Mesendoderm (in vitro differentiated cells): ENCODE results near the gene R3HCC1L.
"Not testable (repeated sequence)": the region's sequence is repeated elsewhere in the genome, so short reads cannot be mapped to it uniquely, and the experiment has no call there.

Source experiments
- DNase-seq: peaks from one replicate; pipeline ENCODE4 v3.0.0; 2013
- H2AK5ac ChIP-seq: 2 replicates; pipeline ENCODE4 v1.6.1; 2013; ENCODE audit warnings: low read length, inconsistent platforms
- H2BK120ac ChIP-seq: 2 replicates; pipeline ENCODE4 v1.6.1; 2013; ENCODE audit warnings: low read depth, mild to moderate bottlenecking, low read length, moderate library complexity, mixed read lengths
- H2BK15ac ChIP-seq: replicated peaks from 2 replicates; pipeline ENCODE4 v1.6.1; 2013; ENCODE audit warnings: low read depth, mild to moderate bottlenecking, moderate library complexity
- H2BK5ac ChIP-seq: 2 replicates; pipeline ENCODE4 v1.6.1; 2013; ENCODE audit warnings: low read length, inconsistent platforms
- H3K18ac ChIP-seq: 2 replicates; pipeline ENCODE4 v1.6.1; 2013; ENCODE audit warnings: mild to moderate bottlenecking, low read length, mixed read lengths
- H3K23ac ChIP-seq: one replicate; pipeline ENCODE4 v1.6.1; 2013; ENCODE audit warnings: low read length
- H3K27ac ChIP-seq: 2 replicates; pipeline ENCODE4 v1.5.1; 2013; ENCODE audit warnings: low read depth, mild to moderate bottlenecking, inconsistent platforms, low read length, moderate library complexity
- H3K27me3 ChIP-seq: 2 replicates; pipeline ENCODE4 v1.6.1; 2013; ENCODE audit warnings: low read length, control low read depth, mild to moderate bottlenecking, inconsistent platforms; ENCODE audit not compliant: insufficient read depth, poor library complexity
- H3K36me3 ChIP-seq: 2 replicates; pipeline ENCODE4 v1.6.1; 2013; ENCODE audit warnings: low read length, inconsistent platforms; ENCODE audit not compliant: control insufficient read depth, insufficient read depth
- H3K4ac ChIP-seq: one replicate; pipeline ENCODE4 v1.6.1; 2013; ENCODE audit warnings: low read depth, mild to moderate bottlenecking, low read length, moderate library complexity
- H3K4me1 ChIP-seq: 2 replicates; pipeline ENCODE4 v1.6.1; 2013; ENCODE audit warnings: low read depth, low read length, inconsistent platforms; ENCODE audit not compliant: control insufficient read depth
- H3K4me2 ChIP-seq: 2 replicates; pipeline ENCODE4 v1.6.1; 2013; ENCODE audit warnings: low read length
- H3K4me3 ChIP-seq: 2 replicates; pipeline ENCODE4 v1.5.1; 2013; ENCODE audit warnings: mild to moderate bottlenecking, low read length
- H3K56ac ChIP-seq: one replicate; pipeline ENCODE4 v1.6.1; 2013; ENCODE audit warnings: low read length
- H3K79me1 ChIP-seq: 2 replicates; pipeline ENCODE4 v1.6.1; 2013; ENCODE audit warnings: low read length, inconsistent platforms
- H3K79me2 ChIP-seq: 2 replicates; pipeline ENCODE4 v1.6.1; 2013; ENCODE audit warnings: mild to moderate bottlenecking, low read length; ENCODE audit not compliant: control insufficient read depth, insufficient read depth
- H3K9ac ChIP-seq: 2 replicates; pipeline ENCODE4 v1.6.1; 2013; ENCODE audit warnings: low read length, inconsistent platforms
- H4K5ac ChIP-seq: one replicate; pipeline ENCODE4 v1.6.1; 2013; ENCODE audit warnings: low read length
- H4K8ac ChIP-seq: one replicate; pipeline ENCODE4 v1.6.1; 2013; ENCODE audit warnings: low read depth, mild to moderate bottlenecking, control low read depth, low read length, moderate library complexity
- WGBS: extraction: QIAGEN DNeasy Blood & Tissue Kit; methylation state at CpG from one replicate; pipeline ENCODE4 v1.1.7; 2013; ENCODE audit warnings: low lambda C conversion rate, missing lambda C conversion rate; ENCODE audit not compliant: insufficient coverage; ENCODE audit errors: extremely low coverage; 5-methylcytosine and 5-hydroxymethylcytosine counted together

R3HCC1L gene

DNA sequence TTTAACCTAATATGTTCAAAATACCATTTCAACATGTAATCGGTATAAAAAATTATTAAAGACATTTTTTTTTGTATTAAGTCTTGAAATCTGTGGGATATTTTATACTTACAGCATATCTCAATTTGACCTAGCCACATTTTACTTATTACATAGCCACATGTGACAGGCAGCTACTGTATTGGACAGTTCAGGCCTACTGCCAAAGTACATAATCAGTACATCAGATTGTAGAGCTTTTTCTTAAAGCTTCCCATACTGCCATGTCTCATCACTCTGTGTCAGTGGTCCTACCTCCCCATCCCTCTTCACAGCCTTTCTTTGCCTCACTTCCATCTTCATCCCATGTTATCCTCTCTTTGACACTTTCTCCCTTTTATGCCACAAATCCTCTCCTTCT, 90.5 kb downstream of the R3HCC1L start:
- Histone ChIP-seq H3K27ac (no peak overlapping the region), H3K4me1 (no peaks in the 10 kb centered on the region), H3K4ac (no peak overlapping the region), H2BK5ac (no peak overlapping the region), H2AK5ac (no peak overlapping the region), H4K8ac (no peak overlapping the region), H3K4me2 (no peak overlapping the region), H3K36me3 (no peaks in the 10 kb centered on the region), H3K56ac (no peak overlapping the region), H3K23ac (no peak overlapping the region), H2BK15ac (no peak overlapping the region), H3K27me3 (no peaks in the 10 kb centered on the region), H3K79me2 (peaks cover 3% of the 10 kb centered on the region), H2BK120ac (no peak overlapping the region), H3K9ac (no peak overlapping the region), H3K79me1 (peaks cover 3% of the 10 kb centered on the region), H3K18ac (no peak overlapping the region), H4K5ac (no peak overlapping the region), H3K4me3 (no peak overlapping the region)
- WGBS: no CpG with 5 or more reads among the region's 1 CpG
- no peak for DNase-seq

DNA sequence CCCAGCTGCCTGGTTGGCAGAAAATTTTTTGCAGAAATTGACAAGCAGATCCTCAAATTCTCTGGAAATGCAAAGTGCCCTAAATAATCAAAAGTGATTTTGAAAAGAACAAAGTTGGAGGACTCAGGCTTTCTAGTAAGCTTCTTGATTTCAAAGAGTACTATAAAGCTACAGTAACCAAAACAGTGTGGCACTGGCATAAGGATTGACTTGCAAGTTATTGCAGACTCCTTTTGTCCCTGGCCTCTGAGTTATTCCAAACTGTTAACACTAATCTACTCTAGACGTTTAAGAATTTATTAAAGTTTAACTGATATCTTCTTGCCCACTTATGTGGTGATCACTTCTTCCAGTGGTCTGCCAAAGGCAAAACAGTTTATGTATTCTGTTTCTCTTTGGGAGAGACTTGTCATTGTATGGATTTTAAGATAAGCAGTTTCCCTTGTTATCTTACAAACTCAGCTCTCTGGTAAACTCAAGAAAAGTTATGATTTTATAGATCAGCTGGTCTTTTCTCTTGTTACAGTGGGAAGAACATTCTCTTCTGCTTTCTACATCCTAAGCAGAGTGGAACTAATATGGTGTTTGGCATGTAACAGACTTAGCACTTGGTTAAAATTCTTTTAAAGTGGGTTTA, 92.2 kb downstream of the R3HCC1L start:
- no peak overlapping the region for H3K9ac ChIP-seq
- no peak overlapping the region for H3K4me3 ChIP-seq
- H3K23ac ChIP-seq: no peak overlapping the region
- H2BK15ac ChIP-seq: no peak overlapping the region
- H3K79me2 ChIP-seq: peaks cover 3% of the 10 kb centered on the region
- H3K4ac ChIP-seq: no peak overlapping the region
- no peaks in the 10 kb centered on the region for H3K4me1 ChIP-seq
- H3K56ac ChIP-seq: no peak overlapping the region
- WGBS: no CpG with 5 or more reads among the region's 1 CpG
- H2BK5ac ChIP-seq: no peak overlapping the region
- no peak for DNase-seq
- no peak overlapping the region for H2BK120ac ChIP-seq
- H3K27ac ChIP-seq: no peak overlapping the region
- H2AK5ac ChIP-seq: no peak overlapping the region
- H3K79me1 ChIP-seq: peaks cover 3% of the 10 kb centered on the region
- no peaks in the 10 kb centered on the region for H3K27me3 ChIP-seq
- H3K18ac ChIP-seq: no peak overlapping the region
- no peak overlapping the region for H4K5ac ChIP-seq
- no peak overlapping the region for H3K4me2 ChIP-seq
- H3K36me3 ChIP-seq: no peaks in the 10 kb centered on the region
- no peak overlapping the region for H4K8ac ChIP-seq

DNA sequence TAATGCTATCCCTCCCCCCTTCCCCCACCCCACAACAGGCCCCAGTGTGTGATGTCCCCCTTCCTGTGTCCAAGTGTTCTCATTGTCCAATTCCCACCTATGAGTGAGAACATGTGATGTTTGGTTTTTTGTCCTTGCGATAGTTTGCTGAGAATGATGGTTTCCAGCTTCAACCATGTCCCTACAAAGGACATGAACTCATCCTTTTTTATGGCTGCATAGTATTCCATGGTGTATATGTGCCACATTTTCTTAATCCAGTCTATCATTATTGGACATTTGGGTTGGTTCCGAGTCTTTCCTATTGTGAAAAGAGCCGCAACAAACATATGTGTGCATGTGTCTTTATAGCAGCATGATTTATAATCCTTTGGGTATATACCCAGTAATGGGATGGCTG, 93.3 kb downstream of the R3HCC1L start:
- H2BK120ac ChIP-seq, H2BK15ac ChIP-seq, H4K8ac ChIP-seq, H3K79me2 ChIP-seq, H3K36me3 ChIP-seq, H2AK5ac ChIP-seq, H3K27ac ChIP-seq, H3K4me1 ChIP-seq, H2BK5ac ChIP-seq, H3K79me1 ChIP-seq, H4K5ac ChIP-seq, H3K23ac ChIP-seq, H3K18ac ChIP-seq, H3K4ac ChIP-seq, H3K4me2 ChIP-seq, H3K27me3 ChIP-seq, H3K9ac ChIP-seq, H3K4me3 ChIP-seq, H3K56ac ChIP-seq, DNase-seq: not testable (repeated sequence)
- no CpG with 5 or more reads among the region's 3 CpGs for WGBS

DNA sequence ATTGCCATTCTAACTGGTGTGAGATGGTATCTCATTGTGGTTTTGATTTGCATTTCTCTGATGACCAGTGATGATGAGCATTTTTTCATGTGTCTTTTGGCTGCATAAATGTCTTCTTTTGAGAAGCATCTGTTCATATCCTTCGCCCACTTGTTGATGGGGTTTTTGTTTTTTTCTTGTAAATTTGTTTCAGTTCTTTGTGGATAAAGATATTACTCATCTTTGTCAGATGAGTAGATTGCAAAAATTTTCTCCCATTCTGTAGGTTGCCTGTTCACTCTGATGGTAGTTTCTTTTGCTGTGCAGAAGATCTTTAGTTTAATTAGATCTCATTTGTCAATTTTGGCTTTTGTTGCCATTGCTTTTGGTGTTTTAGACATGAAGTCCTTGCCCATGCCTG, 93.8 kb downstream of the R3HCC1L start:
- no CpG with 5 or more reads among the region's 1 CpG for WGBS
- not testable (repeated sequence) for H3K4me3 ChIP-seq, H3K4me1 ChIP-seq, H3K79me2 ChIP-seq, H3K27ac ChIP-seq, H2BK15ac ChIP-seq, H3K4ac ChIP-seq, H3K79me1 ChIP-seq, DNase-seq, H4K5ac ChIP-seq, H3K27me3 ChIP-seq, H3K18ac ChIP-seq, H2BK120ac ChIP-seq, H3K56ac ChIP-seq, H3K36me3 ChIP-seq, H4K8ac ChIP-seq, H2BK5ac ChIP-seq, H3K4me2 ChIP-seq, H2AK5ac ChIP-seq, H3K9ac ChIP-seq, H3K23ac ChIP-seq

DNA sequence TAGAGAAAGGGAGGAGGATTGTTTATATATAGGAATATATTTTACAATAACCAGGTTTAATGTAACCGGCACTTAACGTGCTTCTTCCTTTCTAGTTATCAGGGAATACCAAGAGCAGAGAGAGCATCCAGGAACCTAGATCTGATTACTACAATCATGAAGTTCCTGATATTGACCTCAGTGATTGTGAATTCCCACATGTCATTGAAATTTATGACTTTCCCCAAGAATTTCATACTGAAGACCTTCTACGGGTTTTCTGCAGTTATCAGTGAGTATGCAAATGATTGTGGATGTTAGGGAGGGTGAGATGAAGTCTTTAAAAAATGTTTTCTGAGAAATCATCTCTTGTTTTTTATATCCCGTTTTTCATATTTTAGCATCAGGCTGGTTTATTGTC, 97.0 kb downstream of the R3HCC1L start:
- H3K4me1 ChIP-seq: no peaks in the 10 kb centered on the region

DNA sequence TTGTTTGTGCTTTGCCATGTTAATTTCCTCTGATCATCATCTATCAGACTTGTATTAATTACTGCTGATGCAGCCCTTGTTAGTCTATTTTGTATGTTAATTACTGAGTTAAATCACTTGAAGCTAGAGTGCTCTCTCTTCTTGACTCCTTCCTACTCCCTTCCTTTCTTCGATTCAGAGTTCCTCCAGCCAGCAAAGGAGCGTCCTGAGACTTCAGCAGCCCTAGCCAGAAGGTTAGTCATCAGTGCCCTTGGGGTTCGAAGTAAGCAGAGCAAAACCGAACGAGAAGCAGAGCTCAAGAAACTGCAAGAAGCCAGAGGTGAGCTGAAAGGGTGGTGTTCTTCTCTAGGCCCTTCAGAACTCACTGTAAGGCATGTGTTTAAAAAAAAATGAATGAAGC, 101.4 kb downstream of the R3HCC1L start:
- H3K9ac ChIP-seq: no peak overlapping the region
- no peaks in the 10 kb centered on the region for H3K27me3 ChIP-seq
- H3K56ac ChIP-seq: no peak overlapping the region
- H4K5ac ChIP-seq: no peak overlapping the region
- H2AK5ac ChIP-seq: no peak overlapping the region
- H3K4me1 ChIP-seq: no peaks in the 10 kb centered on the region
- no CpG with 5 or more reads among the region's 5 CpGs for WGBS
- H3K79me1 ChIP-seq: no peaks in the 10 kb centered on the region
- no peak overlapping the region for H3K23ac ChIP-seq
- H2BK15ac ChIP-seq: no peak overlapping the region
- no peak overlapping the region for H3K4ac ChIP-seq
- no peak overlapping the region for H3K4me3 ChIP-seq
- no peak overlapping the region for H3K4me2 ChIP-seq
- no peak overlapping the region for H4K8ac ChIP-seq
- no peaks in the 10 kb centered on the region for H3K79me2 ChIP-seq
- H2BK5ac ChIP-seq: no peak overlapping the region
- no peak overlapping the region for H3K18ac ChIP-seq
- H3K36me3 ChIP-seq: no peaks in the 10 kb centered on the region
- no peak overlapping the region for H3K27ac ChIP-seq
- DNase-seq: no peak
- H2BK120ac ChIP-seq: no peak overlapping the region

More for the DNA sequence above, 97.0 kb downstream of the R3HCC1L start:
- no CpG with 5 or more reads among the region's 4 CpGs for WGBS
- no peak overlapping the region for H3K9ac ChIP-seq
- H4K5ac ChIP-seq: no peak overlapping the region
- no peak overlapping the region for H2BK15ac ChIP-seq
- no peak overlapping the region for H2BK5ac ChIP-seq
- no peak overlapping the region for H3K56ac ChIP-seq
- H3K4me3 ChIP-seq: no peak overlapping the region
- H3K79me2 ChIP-seq: no peaks in the 10 kb centered on the region
- no peak overlapping the region for H3K18ac ChIP-seq
- no peaks in the 10 kb centered on the region for H3K79me1 ChIP-seq
- no peak overlapping the region for H4K8ac ChIP-seq
- no peaks in the 10 kb centered on the region for H3K36me3 ChIP-seq
- no peak for DNase-seq
- no peak overlapping the region for H3K4me2 ChIP-seq
- H3K23ac ChIP-seq: no peak overlapping the region
- no peak overlapping the region for H2BK120ac ChIP-seq
- no peak overlapping the region for H2AK5ac ChIP-seq
- H3K27me3 ChIP-seq: no peaks in the 10 kb centered on the region
- no peak overlapping the region for H3K4ac ChIP-seq
- H3K27ac ChIP-seq: no peak overlapping the region
